C1 segment of cervical spinal cord (tissue), 14 donors: ENCODE data around the gene DNMBP.
"Not testable (repeated sequence)": the region's sequence is repeated elsewhere in the genome, so short reads cannot be mapped to it uniquely, and the experiment has no call there.

ENCODE experiments used
- DNase-seq, 14 donors: peaks; one replicate each; lab custom pipeline; 2025; lab: John Stamatoyannopoulos, UW

DNMBP gene

DNA sequence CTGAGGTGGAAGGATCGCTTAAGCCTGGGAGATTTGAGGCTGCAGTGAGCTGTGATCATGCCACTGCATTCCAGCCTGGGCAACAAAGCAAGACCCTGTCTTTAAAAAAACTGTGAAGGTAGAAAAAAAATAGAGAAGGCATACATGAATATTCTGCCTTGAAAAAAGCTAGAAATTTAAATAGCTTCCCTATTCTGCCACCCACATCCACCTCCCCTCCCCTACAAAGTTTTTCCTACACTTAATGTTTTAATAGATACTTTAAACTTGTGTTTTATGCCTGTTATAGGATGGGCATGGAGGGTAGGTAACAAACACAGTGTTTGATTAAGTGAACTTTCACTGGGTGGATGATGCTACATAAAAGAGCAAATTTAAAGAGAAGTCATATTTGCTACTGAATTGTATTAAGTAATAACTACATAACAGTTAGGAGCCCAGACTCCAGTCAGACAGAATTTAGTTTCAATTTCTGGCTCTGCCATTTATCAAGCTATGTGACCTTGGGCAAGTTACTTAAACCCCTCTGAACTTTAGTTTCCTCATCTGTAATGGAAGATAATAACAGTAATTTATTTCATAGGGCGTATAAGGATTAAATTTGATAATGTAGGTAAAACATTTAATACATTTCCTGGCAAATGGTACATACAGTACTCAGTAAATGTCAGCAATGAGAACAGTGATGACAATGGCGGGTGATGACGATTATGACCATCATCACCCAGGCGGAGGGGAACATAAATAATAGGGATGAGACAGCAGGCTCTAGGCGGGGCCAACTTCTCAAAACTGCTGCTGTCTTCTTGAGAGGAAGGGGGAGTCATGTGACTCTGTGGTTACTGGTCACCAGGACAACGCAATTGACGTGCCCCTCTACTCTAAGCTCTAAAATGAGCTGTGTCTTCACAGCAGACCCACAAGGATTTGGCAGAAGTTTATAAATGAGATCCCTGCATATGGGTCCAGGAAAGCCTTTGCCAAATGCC is 15.8 kb downstream of the DNMBP start:
- peak in 7 of 14 donors; percentile 0 to 21 (median 5) for DNase-seq

- DNase-seq, result not testable (repeated sequence)
These were observed 24.1 kb downstream of the DNMBP start for GRCh38 chr10:99985637-99986036.

GRCh38 chr10:99984211-99985034 is 25.3 kb downstream of the DNMBP start:
- DNase-seq, result no peak

GRCh38 chr10:99983280-99983988 is 26.3 kb downstream of the DNMBP start:
- DNase-seq, result peak in 2 of 14 donors; percentile 2 to 34

DNA sequence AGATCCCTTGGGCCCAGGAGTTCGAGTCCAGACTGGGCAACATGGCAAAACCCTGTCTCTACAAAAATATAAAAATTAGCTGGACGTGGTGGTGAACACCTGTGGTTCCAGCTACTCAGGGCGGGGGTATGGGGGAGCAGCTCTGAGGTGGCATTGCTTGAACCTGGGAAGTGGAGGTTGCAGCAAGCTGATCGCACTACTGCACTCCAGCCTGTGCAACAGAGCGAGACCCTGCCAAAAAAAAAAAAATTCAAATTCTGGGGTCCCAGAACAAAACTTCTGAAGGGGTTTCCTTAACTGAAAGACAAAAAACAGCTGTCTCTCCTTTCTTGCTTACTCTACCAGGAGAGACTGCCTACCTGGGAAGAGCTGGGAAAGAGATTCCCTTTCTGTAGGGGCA is 27.0 kb downstream of the DNMBP start:
- no peak for DNase-seq

DNA sequence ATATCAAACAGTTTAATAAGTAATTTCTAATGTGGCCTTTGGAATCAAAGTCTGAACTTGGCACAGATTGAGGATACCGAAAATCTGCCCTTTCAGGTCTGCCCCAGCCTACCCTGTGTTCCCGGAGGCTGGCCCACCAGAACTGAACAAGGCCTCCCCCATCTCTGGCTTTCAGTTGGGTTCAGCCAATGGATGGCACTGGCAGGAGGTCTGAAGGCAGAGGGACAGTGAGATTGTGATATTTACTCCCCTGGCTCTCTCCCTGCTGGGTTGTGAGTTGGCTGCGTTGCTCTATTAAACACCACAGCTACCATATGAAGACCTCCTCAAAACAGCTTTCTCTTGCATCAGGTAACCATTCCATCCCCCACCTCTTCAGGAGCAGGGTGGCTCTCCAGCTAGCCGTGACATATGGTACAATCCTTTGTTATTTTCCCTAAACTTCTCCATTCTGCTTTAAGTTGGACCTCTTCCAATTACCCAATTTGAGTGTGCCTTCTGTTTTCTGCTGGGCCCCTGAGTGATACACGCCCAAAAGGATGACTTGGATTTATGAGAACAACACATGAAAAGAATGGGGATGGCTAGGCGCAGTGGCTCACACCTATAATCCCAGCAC is 28.1 kb downstream of the DNMBP start:
- peak in 1 of 14 donors; percentile 49 for DNase-seq

GRCh38 chr10:99979066-99979685 is 30.6 kb downstream of the DNMBP start:
- no peak for DNase-seq

DNA sequence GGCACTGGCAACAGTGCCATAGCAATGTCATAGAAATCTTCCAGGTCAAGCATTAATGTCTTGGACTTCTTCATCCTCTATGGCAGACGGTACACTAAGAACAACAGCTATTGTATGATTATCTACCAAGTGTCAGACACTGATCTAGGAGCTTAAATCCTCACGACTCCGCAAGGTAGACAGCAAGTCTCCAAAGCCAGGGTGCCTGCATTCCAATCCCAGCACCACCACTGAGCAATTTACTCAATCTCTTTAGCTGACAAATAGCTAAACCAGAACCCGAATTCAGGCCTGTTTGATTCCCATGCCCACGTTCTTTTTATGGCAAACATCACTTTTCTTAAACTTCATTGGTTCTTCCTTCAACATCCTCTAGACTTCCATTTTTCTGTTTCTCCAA is 31.8 kb downstream of the DNMBP start:
- no peak for DNase-seq

GRCh38 chr10:99976886-99977665 is 32.7 kb downstream of the DNMBP start:
- no peak for DNase-seq

DNA sequence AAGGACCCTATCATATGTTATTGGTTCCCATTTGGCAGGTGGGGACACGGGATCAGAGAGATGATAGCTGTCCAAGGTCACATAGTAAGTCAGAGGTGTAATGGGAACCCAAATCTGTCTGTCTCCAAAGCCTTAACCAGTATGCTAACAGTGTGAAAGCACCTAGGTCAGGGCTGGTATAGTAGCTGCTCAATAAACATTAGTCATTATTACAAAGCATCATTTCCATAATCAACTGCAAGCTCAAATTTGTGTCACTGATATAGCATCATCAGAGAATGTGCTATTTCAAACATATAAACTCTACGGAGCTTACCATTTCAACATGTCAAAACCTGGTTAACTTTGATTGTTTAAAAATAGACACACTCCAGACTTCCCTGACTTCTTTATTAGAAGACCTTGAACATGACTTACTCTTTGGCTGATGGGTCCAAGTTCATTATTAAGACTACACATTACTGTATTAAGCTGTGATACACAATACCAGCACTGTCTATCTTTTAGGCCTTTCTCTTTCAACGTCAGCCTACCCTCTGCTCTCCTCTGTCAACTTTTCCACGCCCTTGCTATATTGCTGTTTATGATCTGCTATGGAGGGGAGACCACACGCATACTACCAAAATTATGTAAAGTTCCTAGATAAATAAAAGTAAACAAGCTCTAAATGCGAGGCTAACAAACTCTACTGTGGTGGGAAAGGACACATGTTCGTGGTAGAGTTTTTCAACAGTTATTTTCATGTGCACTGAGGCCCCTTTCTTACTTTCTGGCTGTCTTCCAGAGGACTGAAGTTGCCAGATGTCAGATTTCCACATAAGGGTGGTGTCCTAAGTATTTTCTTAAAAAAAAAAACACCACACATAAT is 33.6 kb downstream of the DNMBP start:
- no peak for DNase-seq

- no peak for DNase-seq
These were observed 34.5 kb downstream of the DNMBP start for GRCh38 chr10:99975106-99975829.

GRCh38 chr10:99973190-99973589 is 36.6 kb downstream of the DNMBP start:
- no peak for DNase-seq

DNA sequence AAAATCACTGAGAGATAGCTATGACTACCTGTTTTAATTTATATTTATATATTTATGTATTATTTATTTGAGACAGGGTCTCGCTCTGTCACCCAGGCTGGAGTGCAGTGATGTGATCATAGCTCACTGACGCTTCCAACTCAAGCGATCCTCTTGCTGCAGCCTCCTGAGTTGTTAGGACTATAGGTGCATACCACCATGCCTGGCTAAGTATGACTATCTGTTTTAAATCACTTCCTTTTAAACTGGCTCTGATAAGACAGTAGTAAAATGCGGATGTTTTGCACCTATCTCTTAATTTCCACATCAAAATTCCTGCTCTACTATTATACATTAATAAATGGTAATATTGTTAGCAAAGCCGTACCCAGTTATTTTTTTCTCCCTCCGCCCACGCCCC is 41.8 kb downstream of the DNMBP start:
- DNase-seq, result no peak

- DNase-seq, result no peak
These were observed 43.4 kb downstream of the DNMBP start for GRCh38 chr10:99966306-99966705.

DNA sequence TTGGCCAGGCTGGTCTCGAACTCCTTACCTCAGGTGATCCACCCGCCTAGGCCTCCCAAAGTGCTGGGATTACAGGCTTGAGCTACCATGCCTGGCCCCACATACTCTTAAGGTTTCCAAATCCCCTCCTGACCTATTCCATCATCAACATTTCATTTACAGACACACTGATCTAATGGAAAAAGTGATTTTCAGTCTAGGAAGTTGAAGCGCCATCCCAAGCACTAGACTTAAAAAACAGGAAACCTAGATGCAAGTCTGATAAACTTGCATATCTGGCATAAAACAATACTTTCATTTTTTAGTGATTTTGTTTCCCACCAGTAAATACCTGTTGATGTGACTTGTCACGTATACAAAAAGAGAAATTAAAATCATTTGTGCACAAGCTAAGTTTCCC is 44.0 kb downstream of the DNMBP start:
- DNase-seq, result no peak

DNA sequence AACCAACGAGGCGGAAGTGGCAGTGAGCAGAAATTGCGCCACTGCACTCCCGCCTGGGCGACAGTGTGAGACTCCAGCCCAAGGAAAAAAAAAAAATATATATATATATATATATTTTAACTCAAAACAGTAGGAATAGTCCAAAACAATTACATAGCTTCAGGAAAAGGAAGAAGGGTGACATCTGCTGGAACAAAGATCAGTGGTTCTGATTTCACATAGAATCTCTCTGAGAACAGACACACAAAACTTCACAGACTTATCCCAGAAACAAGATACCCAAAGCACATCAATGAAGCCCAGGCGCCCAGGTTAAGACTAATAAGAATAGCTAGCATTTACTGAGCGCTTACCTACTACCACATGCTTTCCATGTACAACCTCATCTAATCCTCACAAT is 45.0 kb downstream of the DNMBP start:
- no peak for DNase-seq

DNA sequence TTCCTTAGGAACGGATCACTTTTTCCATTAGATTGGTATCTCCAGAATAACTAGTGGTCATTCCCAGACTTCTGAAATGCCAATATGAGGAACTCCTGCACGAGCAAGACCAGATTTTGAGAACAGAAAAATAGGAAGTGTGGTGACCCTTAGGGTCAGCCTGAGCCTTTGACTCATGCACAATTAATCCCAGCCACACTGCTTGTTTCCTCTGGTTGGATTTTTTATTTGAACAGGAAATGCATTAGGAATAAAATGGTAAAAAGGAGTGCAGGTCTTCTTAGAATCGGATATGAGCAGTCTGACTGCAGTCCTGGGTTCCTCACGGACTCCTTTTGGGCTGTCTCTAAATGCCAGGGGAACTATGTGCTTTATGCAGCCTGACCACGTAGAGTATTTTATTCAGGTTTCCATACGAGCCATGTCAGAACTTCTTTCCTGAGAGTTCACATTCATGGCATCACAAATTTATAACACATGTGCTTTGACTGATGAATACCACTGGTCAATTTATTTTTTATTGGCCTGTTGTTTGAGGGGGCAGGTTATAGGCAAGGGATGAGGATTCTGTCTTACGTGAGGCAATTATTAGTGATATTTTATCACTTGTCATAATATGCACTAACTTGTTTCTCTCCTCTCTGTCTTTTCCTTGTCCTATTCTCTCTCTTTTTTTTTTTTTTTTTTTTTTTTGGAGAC is 46.1 kb downstream of the DNMBP start:
- not testable (repeated sequence) for DNase-seq

- no peak for DNase-seq
These were observed 50.9 kb downstream of the DNMBP start for GRCh38 chr10:99958806-99959205.
